ENCODE results near the gene GDAP1L1. TPM values are rescaled to one million over a fixed set of nuclear protein-coding genes. Genes with fewer than 3 reads are reported as not detected.

Gene GDAP1L1
- total and polyA plus RNA-seq, 2 donors (not counting 3 experiments of a cell fraction or from before 2014, with no cell fraction given) = not detected

GRCh38 chr20:44287272-44288097, 40.4 kb downstream of the GDAP1L1 start:
- Histone ChIP-seq H3K27me3 (ENCODE audit: control insufficient read depth in 2 of 2, insufficient read depth in 2 of 2, low read length in 2 of 2) (no peaks in the 10 kb centered on the region), H3K27ac (ENCODE audit: insufficient read depth, low read depth, low read length) (no peak overlapping the region), H3K36me3 (ENCODE audit: control insufficient read depth in 2 of 2, extremely low read depth in 1 of 2, insufficient read depth in 2 of 2, low read length in 2 of 2) (no peaks in the 10 kb centered on the region), H3K4me2 (ENCODE audit: insufficient read depth, low read length) (no peak overlapping the region), H3K79me2 (ENCODE audit: control insufficient read depth, insufficient read depth, low read length) (no peaks in the 10 kb centered on the region), H3K9me1 (replicated peaks; ENCODE audit: control insufficient read depth, extremely low read depth, insufficient read depth, low read length) (no peaks in the 10 kb centered on the region), H3K9me3 (replicated peaks; ENCODE audit: control insufficient read depth, insufficient read depth, low read length) (no peaks in the 10 kb centered on the region), H3K4me3 (replicated peaks in 1 of 3; ENCODE audit: insufficient read depth in 1 of 3, low read depth in 1 of 3, low read length in 3 of 3) (no peak overlapping the region), H3K9ac (replicated peaks; ENCODE audit: extremely low read depth, insufficient read depth, low read length) (no peak overlapping the region), H2AFZ (ENCODE audit: low read depth, low read length) (no peak overlapping the region), H3K4me1 (ENCODE audit: control insufficient read depth, extremely low read depth, insufficient read depth, low read length) (no peaks in the 10 kb centered on the region), H4K20me1 (replicated peaks; ENCODE audit: control insufficient read depth, extremely low read depth, insufficient read depth, low read length) (no peaks in the 10 kb centered on the region)
- intact Hi-C loops (cut with micrococcal nuclease) (no loop called here), dilution Hi-C loops (cut with MboI; ENCODE audit: extremely low pct_ligation_motif_present, low sequenced_read_pairs) (no loop called here)
- TF ChIP-seq FOS (IDR thresholded peaks at IDR 0.05; ENCODE audit: borderline replicate concordance, insufficient read depth, low read length) (no peak), EZH2 (IDR thresholded peaks at IDR 0.05; ENCODE audit: borderline replicate concordance, low read depth, low read length, severe bottlenecking) (no peak), MAX (IDR thresholded peaks at IDR 0.05; ENCODE audit: insufficient read depth, insufficient read length) (no peak), MYC (IDR thresholded peaks at IDR 0.05; ENCODE audit: low read depth, low read length) (no peak), POLR2AphosphoS5 (IDR thresholded peaks at IDR 0.05; ENCODE audit: insufficient read depth, low read depth, low read length) (no peak), POLR2A (IDR thresholded peaks at IDR 0.05; ENCODE audit: low read depth, low read length) (no peak), GATA2 (IDR thresholded peaks at IDR 0.05; ENCODE audit: insufficient read depth, insufficient read length, low read depth, low read length) (no peak), JUN (IDR thresholded peaks at IDR 0.05; ENCODE audit: borderline replicate concordance, insufficient read depth, insufficient read length, low read depth) (no peak)
- TF ChIP-seq, protein P1, sequence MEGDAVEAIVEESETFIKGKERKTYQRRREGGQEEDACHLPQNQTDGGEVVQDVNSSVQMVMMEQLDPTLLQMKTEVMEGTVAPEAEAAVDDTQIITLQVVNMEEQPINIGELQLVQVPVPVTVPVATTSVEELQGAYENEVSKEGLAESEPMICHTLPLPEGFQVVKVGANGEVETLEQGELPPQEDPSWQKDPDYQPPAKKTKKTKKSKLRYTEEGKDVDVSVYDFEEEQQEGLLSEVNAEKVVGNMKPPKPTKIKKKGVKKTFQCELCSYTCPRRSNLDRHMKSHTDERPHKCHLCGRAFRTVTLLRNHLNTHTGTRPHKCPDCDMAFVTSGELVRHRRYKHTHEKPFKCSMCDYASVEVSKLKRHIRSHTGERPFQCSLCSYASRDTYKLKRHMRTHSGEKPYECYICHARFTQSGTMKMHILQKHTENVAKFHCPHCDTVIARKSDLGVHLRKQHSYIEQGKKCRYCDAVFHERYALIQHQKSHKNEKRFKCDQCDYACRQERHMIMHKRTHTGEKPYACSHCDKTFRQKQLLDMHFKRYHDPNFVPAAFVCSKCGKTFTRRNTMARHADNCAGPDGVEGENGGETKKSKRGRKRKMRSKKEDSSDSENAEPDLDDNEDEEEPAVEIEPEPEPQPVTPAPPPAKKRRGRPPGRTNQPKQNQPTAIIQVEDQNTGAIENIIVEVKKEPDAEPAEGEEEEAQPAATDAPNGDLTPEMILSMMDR (IDR thresholded peaks at IDR 0.05; ENCODE audit: extremely low read depth in 1 of 2, insufficient read depth in 1 of 2, low read depth in 1 of 2, low read length in 2 of 2) = no peak
- POLR2A ChIA-PET = no interaction called here
- DNase-seq (ENCODE audit: low read depth, low spot score) = no peak
- CTCF ChIA-PET = interaction anchor here (0.9 kb wide), 1 partner anchor 23 kb away, joined by 3 read pairs; the partner anchor contains the start of gene FITM2
- FAIRE-seq = no peak
- BruUV-seq (replicated peaks) = no TSS peak
